ENCODE measurements around the gene NACAD.
A peak's percentile ranks its signal among the peaks of the same experiment; 100 is the strongest.

Gene NACAD

DNA sequence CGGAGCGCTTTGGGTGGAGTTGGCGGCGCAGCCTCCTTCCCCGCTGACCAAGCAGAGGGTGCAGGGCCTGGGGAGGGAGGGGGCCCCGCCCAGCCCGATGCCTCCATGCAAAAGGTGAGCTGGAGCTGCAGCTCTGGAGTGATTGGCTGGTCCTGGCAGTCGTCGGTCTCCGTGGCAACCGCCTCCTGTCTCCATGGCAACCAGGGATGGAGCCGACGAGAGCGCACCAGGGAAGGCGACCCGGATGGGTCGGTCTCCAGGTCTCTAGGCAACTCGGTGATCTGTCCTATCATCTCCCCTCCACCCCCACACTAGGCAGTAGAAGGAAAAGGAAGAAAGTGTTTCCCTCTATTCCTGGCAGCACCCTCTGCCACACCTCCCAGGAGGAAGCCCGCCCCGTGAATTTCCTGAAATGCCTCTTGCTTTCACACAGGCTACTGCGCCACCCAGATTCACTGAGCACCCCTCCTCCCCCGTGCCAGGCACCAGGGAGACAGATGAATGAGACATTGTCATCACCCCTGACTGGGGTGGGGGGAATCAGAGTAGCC is 647 bp upstream of the NACAD start:
- peak; percentile 10 to 22 (median 16) for DNase-seq

DNA sequence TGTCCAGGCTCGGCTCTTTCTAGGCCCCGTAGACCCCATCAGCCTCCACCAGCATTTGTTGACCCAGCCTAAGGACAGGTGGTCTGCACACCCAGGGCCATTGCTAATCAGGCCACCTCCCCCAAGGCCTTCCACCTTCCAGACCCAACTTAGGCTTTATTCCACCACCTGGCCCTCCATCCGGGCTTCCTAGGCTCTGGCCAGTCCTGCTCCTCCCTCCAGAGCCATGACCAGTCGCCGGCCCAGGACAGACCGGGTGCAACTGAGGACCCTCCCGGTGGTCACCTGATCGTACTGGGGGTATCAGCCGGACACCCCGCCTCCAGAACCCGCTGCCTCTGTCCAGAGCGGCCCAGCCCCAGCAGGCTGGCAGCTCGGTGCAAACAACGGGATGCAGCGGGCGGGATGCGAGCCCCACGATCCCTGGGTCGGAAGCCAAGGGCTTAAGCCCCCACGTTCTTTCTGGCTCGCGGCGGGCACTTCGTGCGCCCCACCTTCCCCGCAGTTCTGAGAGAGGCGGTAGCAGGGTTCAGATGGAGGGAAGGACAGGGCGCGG is 545 bp downstream of the NACAD start:
- DNase-seq = no peak

DNA sequence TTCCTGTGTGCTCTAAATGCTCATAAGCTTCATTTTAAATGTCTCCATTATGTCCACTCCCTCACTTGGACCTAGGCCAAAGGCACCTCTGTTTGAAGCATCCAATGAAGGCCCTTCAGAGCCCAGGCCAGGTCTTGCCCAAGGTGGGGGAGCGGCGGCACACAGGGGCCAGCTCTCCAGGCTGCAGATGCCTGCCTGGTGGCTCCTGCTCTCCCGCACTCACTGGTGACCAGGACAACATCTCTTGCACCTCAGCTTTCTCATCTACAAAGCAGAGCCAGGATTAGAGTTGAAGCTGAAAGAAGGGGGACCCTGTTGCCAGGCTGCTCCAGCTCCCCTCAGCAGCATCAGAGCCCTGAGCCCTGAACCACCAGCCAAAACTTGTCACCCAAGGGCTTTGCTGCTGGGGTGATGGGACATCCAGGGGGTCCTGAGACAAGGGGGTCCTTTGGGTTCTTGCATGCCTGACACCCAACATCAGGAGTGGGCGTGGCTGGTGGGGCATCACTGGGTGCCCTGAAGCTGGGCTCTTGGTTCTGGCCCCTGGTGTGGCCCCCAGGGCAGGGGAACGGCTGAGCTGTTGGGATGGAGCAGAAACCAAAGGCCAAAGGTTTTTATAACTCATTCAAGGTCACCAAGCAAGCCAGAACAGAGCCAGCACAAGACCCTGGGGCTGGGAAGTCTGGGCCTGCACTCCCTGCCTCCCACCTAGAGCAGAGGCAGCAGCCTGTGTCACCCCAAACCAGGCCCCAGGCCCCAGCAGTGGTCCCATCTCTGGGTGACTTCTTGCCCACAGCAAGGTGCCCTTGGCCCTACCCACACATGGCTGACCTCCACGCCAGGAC is 1.2 kb downstream of the NACAD start:
- DNase-seq = no peak

DNA sequence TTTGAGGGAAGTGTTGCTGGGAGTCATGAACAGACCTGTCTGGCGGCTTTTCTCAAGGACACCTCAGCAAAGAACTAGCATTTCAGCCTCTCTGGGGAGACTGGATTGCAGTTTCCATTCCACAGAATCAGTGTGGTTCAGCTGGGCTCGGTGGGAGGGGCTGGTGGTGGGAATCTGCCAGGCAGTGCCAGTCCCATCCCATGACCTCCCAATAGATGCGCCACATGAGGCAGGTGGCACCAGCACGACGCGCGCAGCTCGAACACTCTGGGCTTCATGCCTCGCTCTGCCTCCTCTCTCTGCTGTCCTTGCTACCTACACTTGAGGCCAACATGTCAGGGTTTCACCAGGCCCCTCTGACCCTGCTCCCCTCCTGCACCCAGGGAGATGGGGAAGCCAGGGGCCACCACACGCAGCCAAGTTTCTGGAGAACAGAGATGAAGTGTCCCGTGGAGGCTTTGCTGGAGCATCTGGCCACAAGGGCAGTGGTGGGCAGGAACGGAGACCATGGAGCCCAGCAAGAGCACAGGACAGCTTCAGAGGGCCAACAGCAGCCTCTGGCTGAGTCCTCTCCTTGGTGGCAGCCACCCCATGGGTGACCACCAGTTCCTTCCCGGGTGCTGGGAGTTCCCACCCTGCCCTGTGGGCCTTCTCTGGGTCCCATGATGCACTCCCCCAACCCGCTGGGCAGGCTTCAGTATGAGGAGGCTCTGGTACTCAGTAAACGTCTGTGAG is 2.3 kb downstream of the NACAD start:
- DNase-seq = no peak

DNA sequence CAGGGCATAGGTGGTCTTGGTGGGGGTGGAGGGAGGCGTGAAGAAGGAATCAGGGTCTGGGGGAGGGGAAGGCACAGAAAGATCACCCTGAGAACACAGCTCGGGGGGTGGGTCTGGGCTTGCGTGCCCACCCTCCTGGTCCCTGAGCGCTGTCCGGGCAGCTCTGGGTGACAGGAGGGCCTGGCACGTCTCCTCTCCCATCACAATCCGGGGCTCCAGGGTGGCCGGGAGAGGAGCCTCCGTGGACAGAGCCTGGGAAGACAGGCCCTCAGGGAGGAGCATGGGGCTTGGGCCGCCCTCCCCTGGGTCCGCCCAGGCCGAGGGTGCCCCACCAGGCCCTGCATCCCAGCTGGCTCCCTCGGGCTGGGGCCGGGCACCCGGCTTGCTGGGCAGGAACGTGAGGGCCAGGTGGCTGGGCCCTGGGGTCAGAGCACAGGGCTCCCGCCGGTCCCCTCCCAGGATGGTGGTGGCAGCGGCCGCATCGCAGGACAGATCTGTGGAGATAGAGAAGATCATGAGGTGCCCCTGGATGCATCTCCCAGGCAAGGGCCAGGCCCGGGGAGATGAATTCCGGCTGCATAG is 3.1 kb downstream of the NACAD start:
- no peak for DNase-seq

DNA sequence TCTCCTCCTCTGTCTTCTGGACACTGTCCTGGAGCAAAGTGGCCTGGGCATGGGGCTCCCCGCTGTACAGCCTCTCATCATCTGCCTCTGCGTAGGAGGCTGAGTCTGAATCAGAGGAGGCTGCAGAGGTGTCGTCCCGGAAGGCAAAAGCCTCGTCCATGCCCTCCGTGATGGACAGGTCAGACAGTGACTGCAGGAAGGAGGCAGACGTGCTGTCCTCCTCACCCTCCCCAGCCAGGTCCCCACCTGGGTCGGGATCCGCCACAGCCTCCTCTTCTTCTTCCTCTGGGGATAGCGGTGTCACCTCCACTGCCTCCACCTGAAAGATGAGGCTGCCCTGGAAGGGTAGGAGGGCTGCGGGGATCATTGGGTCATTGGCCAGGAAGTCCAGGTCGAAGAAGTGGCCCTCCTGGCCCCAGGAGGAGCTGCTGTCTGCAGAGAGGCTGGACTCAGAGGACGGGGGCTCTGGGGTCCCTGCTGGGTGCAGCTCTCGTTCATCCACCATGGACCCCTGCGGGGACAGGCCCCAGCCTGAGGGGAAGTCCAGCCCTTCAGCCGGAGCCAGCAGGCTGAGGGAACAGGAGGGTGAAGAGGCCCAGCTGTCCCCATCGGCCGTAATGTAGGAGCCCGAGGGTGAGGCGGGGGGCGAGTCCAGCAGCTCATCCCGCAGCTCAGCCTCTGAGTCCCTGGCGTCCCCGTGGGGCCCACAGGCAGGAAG is 3.7 kb downstream of the NACAD start:
- DNase-seq = no peak

DNA sequence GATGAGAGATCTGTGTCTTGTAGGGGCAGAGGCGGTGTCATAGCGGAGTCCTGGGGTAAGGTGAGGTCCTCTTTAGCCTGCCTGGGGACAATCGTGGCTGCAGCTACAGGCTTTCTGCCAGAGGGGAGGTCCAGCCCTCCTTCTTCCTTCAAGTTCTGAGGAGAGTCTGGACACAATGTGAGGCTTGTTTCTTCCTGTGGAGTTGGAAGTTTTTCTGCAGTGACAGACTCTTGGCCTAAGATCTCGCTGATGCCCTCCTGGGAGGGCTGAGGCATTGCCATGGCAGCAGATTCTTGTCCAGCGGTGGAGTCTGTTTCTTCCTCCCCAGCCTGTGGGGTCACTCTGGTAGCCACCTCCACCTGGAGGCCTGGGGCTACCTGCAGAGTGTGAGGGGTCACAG is 4.4 kb downstream of the NACAD start:
- DNase-seq = no peak

DNA sequence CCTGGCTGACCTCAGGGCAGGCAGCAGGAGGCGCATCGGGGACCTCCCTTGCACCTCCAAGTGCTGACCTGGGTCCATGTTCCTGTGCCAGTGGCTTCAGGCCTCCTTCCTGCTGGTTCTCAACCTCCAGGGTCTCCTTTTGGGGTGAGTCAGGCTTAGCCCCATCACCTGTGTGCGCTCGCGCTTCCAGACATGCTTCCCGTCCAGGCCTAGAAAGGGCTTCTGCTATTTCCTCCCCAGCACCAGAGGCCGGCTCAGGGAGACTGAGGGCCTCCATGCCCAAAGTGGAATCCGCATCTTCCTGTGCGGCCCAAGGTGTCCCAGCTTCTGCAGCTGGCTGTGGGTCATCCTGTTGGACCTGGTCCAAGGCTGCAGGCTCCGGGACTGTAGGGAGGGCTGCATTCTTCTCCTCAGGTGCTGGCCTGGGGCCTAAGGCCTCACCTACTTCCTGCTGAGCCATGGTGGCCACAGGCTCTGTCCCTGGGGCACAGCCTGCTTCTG is 5.9 kb downstream of the NACAD start:
- no peak for DNase-seq

DNA sequence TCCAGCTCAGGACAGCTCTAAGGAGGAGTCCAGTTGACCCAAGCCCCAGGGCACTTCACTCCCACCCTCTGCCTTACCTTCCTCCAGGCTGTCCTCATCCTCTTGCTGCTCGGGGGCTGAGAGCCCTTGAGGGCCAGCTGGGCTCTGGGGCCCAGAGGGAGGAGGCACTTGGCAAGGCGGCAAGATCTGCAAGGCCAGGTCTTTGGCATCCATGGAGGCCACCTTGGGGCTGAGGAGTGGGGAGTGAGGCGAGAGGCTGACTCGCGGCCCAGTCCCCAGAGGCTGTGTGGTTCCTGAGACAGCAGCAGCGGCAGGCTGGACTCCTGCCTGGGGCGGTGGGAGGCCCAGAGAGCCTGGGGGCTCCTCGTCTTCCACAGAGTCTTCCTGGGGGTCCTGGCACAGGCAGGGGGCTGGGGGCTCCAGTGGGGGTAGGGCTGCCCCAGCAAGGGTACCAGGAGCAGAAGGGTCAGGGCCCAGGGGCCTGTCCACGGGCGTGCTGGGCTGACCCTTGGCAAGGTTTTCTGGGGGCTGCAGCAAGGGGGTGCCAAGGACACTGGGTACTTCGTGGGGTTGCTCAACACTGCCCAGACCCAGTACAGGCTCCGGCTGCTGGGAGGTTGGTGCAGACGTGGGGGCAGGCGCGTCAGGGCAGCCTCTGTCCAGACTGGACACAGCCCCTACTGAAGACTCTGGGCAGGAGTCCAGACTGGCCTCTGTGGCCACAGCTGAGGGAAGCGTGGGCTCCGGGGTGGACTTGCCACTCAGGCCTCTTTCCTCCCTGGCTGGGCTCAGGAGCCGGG is 6.5 kb downstream of the NACAD start:
- DNase-seq = no peak

DNA sequence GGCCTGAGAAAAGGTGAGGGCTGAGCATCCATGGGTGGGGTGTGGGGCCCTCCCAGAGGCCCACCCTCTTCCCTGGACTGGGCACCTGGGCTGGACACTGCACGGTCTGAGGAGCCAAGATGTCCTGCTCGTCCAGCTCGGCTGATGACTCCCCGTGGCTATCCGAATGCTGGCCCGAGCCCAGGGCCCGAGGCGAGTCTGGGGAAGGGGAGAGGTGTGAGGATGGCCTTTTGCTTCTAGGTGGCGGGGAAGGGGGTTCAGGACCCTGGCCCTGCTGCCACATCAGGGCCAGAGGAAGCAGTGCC is 7.1 kb downstream of the NACAD start:
- DNase-seq = no peak

DNA sequence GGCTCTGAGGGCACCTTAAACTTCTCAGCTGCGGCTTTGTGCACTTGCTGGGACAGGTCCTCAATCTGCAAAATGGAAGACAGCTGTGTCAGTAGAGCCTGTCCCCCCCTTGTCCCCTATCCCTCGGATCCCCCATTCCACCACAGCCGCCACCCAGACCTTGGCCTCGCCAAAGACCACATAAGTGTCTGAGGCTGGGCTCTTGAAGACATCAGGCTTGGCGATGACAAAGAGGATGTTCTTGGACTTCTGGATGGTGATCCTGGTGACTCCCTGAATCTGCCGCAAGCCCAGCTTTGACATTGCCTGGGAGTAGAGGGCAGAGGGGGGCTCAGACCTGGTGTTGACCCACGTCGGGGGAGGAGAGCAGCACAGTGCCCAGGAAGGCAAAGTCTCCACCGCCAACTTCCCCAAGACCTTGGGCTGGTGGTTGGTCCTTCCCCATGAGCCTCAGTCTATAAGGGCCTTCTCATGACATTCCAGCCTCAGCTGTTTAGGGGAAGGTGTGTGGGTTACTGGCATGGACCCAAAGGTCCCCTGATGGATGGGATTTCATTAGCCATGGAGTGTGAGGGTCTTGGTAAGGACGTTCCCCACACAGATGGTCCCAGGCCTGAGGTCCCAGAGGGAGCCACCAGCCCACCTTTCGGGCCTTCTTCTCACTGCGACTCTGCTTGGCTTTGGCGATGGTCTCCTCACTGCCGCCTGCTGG is 7.7 kb downstream of the NACAD start:
- DNase-seq = no peak

DNA sequence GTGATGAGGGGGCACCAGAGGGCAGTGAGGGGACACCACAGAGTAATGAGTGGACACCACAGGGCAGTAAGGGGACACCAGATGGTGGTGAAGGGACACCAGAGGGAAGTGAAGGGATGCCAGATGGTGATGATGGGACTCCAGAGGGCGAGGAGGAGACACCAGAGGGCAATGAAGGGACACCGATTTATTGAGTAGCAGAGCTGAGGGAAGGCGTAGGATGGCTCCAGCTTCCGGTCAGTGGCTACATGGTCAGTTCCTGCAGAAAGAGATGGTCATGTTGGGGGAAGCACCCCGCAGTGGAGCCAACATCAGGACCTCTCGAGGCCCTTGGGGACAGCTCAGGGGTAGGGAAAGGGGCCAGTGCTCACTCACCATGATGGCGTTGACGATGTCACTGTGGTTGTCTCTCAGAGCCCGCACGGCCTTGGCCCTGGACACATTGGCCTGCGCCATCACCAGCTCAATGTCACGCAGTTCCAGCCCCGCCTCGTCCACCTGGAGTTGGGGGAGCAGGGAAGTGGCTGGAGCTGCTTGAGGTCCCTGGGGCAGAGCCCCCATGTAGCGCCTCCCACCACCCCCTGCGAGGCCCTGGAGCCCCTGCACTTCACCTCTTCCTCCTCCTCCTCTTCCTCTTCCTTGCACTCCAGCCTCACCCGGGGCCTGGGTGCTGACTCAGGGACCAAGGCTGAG is 8.4 kb downstream of the NACAD start:
- DNase-seq = no peak

DNA sequence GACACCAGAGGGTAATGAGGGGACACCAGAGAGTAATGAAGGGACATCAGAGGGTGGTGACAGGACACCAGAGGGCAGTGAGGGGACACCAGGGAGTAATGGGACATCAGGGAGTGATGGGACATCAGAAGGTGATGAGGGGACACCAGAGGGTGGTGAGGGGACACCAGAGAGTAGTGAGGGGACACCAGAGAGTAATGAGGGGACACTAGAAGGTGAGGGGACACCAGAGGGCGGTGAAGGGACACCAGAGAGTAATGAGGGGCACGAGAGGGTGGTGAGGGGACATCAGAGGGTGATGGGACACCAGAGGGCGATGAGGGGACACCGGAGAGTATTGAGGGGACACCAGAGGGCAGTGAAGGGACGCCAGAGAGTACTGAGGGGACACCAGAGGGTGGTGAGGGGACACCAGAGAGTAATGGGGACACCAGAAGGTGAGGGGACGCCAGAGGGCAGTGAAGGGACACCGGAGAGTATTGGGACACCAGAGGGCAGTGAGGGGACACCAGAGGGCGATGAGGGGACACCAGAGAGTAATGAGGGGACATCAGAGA is 10.6 kb downstream of the NACAD start:
- no peak for DNase-seq

DNA sequence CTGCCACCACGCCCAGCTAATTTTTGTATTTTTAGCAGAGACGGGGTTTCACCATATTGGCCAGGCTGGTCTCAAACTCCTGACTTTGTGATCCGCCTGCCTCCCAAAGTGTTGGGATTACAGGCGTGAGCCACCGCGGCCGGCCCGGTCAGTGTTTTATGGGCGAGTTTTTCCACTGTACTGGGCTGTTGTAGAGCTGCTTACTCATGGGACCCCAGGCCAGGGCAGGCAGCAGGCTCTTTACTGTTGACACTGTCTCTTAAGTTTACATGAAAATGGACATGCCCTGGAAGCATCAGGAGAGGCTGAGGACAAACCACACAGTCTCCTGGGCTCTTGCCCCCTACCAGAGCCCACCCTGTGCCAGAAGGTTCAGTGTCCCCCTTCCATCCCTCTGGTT is 11.2 kb downstream of the NACAD start:
- no peak for DNase-seq

DNA sequence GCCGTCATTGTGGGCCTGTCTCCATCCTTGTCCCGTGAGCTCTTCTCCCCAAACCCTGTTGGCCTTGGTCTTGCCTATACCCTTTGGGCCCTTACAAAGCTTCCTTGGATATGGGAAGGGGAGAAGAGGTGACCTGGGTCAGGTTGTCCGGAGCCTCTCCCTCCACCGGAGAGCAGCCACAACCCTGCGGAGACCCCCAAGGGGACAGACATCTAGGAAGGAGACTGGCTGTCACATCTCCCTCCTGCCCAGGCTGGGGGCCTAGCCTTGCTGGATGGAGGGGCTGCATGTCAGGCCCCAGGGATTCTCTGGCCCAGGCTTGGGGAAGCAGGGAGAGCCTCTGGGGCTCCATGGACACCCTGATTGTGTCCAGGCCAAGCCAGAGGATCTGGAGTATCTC is 11.8 kb downstream of the NACAD start:
- DNase-seq = no peak

DNA sequence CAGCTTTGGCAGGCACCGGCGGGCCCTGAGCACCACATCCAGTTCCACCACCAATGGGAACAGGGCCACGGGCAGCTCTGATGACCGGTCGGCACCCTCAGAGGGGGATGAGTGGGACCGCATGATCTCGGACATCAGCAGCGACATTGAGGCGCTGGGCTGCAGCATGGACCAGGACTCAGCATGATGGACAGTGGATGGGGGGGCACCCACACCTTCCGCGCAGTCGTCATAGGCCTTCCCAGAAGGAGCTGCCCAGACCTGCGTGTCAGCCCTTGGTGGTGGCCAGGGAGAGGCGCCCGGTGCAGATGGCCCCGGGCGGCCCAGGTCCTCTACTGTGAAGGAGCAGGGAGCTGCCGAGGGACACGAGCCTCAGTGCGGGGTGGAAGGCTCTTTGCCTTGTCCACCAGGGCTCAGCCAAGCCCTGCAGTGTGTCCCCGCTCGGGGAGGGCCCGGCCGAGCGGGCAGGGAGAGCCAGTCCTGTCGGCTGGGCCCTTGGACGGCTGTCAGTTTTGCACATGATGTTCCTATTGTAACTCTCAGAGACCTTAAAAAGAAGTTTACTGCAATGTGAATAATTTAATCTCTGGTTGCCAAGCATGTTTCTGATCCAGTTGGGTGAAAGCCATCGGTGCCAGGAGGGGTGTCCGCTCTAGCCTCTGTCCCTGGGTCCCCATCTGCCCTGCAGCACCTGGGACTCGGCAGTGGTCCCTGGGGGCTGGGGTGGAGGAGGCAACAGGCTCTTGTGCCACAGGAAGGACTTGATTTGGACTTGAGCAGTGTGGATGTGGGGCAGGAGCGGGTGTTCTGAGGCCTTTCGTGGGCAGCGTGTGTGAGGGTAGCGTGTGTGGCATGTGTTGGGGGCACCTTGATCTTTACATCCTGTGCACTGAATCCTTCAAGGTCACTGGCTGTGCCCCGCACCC is 12.6 kb downstream of the NACAD start:
- no peak for DNase-seq

DNA sequence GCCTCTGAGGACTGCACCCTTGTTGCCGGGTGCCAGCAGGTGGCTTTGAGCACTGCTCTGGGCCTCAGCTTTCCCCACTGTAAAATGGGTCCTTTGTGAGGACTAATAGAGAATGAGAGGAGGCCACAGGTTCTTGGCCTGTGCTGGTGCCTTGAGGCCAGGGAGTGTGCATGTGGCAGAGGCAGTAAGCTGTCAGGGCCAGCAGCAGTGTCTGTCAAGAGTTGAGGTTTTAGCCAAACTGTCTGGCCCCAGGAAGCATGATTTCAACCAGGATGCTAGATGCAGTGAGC is 13.5 kb downstream of the NACAD start:
- no peak for DNase-seq

DNA sequence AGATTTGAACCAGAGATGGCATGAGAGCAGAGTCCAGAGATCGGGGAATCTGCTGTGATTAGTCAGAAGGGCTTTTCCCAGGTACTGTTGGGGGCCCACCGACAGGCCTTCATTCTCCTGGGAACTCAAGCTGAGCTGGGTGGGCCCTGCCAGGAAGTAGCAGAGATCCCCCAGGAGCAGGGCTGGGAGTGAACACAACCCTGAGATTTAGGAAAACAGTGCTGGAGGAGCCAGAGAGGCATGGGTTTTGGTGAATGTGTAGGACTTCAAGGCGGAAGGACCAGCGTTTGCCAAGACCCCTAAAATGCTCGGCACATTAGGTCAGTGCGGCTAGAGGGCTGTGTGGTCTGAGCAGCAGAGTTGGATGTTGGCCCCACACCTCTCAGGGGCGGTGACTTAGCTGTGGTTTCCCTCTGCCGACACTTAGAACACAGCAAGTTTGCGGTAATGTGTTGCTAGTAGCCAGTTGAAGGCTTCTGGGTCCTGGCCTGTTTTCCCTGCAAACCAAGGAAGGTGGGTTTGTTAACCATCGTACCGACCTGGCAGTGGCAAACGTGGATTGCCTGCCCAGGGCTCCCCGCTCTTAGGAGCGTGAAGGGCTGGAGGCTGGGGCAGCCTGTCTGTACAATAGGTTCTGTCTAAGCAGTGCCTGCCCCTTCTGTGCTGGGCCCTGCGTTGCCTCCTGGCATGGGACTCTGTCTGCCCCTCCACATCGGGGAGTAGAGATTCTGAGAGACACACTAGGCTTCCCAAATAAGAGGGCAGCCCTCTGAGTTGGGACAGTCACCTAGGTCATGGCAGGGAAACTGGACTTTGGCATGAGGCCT is 14.0 kb downstream of the NACAD start:
- no peak for DNase-seq

Measured in activated CD4-positive, CD25-positive, alpha-beta regulatory T cell (primary cell).